DOHH2 (cell line): Measurements from ENCODE around the gene SLC66A3.

Experiments
- CTCF ChIP-seq: fragments of 200-600 bp; sonication (generic); IDR thresholded peaks from one replicate; pipeline ENCODE4 v1.5.1; 2014; ENCODE audit warnings: antibody characterized with exemption, mild to moderate bottlenecking, low read depth, low read length; ENCODE audit not compliant: poor library complexity, severe bottlenecking
- EZH2phosphoT487 ChIP-seq: fragments of 200-600 bp; sonication (generic); IDR thresholded peaks from 2 replicates; pipeline ENCODE4 v1.6.1; 2017; ENCODE audit warnings: borderline replicate concordance, mild to moderate bottlenecking, antibody characterized with exemption, low read length, moderate library complexity, mixed read lengths

DNA sequence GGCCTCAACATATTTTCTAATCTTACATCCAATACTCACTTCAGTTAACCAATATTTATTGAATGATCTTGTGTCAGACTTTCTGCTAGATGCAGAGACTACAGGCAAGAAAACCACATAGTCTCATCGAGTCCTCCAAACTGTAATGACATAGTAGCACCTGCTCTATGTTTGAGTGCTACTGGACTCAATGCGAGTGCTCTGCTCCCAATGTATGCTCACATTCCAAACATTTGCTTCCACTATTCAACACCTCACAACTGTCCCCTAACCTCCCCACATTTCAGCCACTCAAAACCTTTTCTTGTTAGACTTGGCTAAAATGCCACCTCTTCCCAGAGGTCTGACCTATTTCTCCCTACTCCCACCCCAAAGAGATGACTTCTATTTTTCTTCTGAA, 65.2 kb downstream of the SLC66A3 start:
- TF ChIP-seq CTCF (no peak), EZH2phosphoT487 (no peak)
